Heart left ventricle (tissue), 13 donors: ENCODE results near the gene PHKB.

Experiments used
- CTCF ChIP-seq, 12 donors: fragments of 200-600 bp; sonication (generic) in 4 of 12; IDR thresholded peaks; one replicate each; pipeline versions ENCODE4 v1.5.0 to v1.8.0; 2018 to 2022; ENCODE audit warnings: antibody characterized with exemption in 12 of 12, mild to moderate bottlenecking in 5 of 12
- POLR2A ChIP-seq, 2 donors: fragments of 450-650 bp; IDR thresholded peaks; one replicate each; pipeline ENCODE4 v1.6.1; 2017; ENCODE audit warnings: antibody characterized with exemption in 2 of 2, mild to moderate bottlenecking in 2 of 2, moderate library complexity in 2 of 2
- donor health status: ischemic (EF 13 %, LVEDD 7.1; RV severe dilation, severe dysfunction).
- donor health status: DM: no; HTN: yes; CAD: no.
- donor health status: DM: no; HTN: no; CAD: no.
- donor health status: ischemic (EF 25% LVEDD 6.9; RV normal size, moderate dysfunction).
- donor health status: ischemic (EF 25% LVEDD 5.7; RV mildly dilated, moderate dysfunction).
- donor health status: ischemic (EF 35%, LVEDD 5.7; RV mildly dilated, moderate dysfunction).
- donor health status: nonischemic (EF 11% LVEDD 7.7; RV severe dilation, severe dysfunction).
- donor health status: DM: yes; HTN: yes; CAD: no.
- donor health status: PGD.
- donor health status: ischemic (EF 29% LVEDD 5.4; RV normal size, mild dysfunction).
- donor health status: nonischemic (EF 23%, LVEDD 6.1; RV moderate dilation, normal function).

GRCh38 chr16:47726031-47726675 lies 265.0 kb downstream of the PHKB start:
- TF ChIP-seq POLR2A (IDR thresholded peaks at IDR 0.05) (no peak), CTCF (IDR thresholded peaks at IDR 0.05) (no peak)
